ENCODE data around the gene HSD3B2. TPM values are rescaled to one million over a fixed set of nuclear protein-coding genes. Genes with fewer than 3 reads are reported as not detected.

Gene HSD3B2
- total RNA-seq, 1 experiment from 2014 or later: not detected

DNA sequence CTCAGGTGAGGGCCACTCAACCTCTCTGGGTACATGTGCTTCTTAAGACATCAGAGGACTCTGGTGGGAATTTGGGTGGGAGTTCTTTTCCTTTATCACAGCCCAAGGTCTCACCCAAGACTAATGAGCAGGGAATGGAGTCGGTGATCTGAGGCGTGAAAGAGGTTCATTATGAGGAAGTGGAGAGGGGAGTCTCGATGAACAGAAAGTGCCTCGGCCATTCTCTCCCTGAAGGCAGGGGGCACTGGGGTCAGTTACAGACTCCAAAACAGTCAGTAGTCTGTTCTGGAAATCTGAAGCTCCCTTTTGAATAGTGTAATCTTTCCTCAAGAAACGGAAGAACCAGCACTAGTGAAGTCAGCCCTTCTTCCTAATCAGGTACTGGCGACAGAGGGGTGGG lies 36.2 kb downstream of the HSD3B2 start:
- DNase-seq (ENCODE audit: extremely low read depth, low read depth): no peak

- DNase-seq (ENCODE audit: extremely low read depth, low read depth): no peak
Observed at GRCh38 chr1:119452091-119452490, 37.1 kb downstream of the HSD3B2 start.

DNA sequence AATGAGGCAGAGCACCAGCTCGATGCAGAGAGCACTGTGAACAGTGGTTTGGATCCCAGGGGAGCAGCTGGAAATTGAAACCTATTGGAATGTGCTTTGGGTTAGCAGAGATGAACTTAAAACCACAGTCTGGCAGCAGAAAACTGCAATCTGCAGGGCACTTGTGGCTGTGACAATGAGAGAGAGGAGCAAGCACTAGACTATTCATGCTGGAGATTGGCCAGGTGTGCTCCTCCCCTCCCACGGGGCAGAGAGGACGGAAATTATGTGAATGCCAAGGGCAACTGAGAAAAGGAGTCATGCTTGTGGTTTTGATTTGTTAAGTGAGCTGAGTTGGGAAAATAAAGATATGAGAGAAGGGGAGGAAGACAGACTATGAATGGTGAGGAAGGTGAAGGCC lies 38.1 kb downstream of the HSD3B2 start:
- no peak for DNase-seq (ENCODE audit: extremely low read depth, low read depth)

DNA sequence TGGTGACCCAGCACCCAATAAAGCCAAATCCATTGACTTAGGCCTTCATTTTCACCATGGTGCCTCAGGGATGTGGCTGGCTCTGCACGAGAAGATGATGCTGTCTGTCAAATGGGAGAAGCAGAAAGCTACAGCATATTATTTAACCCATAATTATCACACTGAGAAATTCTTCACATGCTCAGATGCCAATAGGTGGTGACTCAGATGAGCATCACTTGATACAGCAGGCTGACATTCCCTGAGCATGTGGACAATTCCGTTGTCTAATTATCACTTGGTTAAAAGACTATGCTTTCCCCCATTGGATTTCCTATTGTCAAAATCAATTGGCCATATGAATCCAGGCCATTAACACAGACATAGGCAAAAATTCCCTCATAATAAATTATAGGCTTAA lies 48.0 kb downstream of the HSD3B2 start:
- DNase-seq (ENCODE audit: extremely low read depth, low read depth): no peak

- DNase-seq (ENCODE audit: extremely low read depth, low read depth): no peak
Observed at GRCh38 chr1:119463569-119463968, 48.6 kb downstream of the HSD3B2 start.

DNA sequence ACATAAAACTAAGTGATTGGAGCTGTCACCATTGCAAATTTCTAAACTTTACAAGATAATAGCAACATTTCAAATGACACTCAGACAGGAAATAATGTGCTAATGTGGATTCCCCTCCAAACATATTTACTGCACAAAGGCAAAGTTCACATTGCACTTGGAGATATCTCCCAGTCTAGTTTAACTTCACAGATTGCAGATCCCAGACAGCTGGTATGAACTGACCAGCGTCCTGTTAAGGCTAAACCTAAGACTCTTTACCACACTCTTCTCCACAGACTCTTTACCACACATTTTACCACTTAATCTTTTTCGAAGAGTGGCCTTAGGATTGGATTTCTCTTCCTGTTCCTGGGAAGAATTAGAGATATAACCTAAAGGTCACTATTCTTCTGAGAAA lies 51.5 kb downstream of the HSD3B2 start:
- DNase-seq (ENCODE audit: extremely low read depth, low read depth): no peak

DNA sequence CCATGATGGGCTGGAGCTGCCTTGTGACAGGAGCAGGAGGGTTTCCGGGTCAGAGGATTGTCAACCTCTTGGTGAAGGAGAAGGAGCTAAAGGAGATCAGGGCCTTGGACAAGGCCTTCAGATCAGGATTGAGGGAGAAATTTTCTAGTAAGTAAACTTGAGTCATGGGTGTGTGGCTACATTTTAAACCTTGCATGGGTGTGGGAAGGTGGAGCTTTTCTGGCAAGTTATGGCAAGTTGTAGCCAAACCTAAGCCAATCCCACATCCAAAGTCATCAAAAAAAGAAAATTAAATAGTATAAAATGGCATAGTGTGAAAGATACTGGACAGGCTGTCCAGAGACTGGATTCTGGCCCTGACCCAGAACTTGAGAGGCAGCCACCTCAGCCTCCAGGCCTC lies 52.3 kb downstream of the HSD3B2 start:
- DNase-seq (ENCODE audit: extremely low read depth, low read depth): no peak

GRCh38 chr1:119467857-119468668 lies 53.1 kb downstream of the HSD3B2 start:
- DNase-seq (ENCODE audit: extremely low read depth, low read depth): no peak

DNA sequence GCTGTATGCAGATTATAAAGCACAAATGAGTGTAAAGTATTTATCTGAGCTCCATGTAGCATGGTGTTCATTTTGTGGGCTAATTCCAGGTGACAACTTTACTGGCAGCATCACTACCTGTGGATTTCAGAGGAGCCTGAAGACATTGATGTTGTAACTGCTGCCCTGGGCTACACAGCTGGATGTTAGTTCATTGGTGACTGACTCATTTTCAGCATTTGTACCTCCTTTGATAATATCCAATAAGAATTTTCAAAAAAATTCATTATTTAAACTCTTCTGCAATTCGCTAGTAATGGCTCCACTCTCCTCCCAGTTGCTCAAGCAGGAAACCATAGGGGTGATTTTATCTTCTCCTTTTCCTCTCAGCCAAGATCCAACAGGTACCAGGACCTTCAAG lies 54.8 kb downstream of the HSD3B2 start:
- no peak for DNase-seq (ENCODE audit: extremely low read depth, low read depth)

- DNase-seq (ENCODE audit: extremely low read depth, low read depth): no peak
Observed at GRCh38 chr1:119470377-119470776, 55.4 kb downstream of the HSD3B2 start.

GRCh38 chr1:119470958-119471357 lies 56.0 kb downstream of the HSD3B2 start:
- DNase-seq (ENCODE audit: extremely low read depth, low read depth): no peak

DNA sequence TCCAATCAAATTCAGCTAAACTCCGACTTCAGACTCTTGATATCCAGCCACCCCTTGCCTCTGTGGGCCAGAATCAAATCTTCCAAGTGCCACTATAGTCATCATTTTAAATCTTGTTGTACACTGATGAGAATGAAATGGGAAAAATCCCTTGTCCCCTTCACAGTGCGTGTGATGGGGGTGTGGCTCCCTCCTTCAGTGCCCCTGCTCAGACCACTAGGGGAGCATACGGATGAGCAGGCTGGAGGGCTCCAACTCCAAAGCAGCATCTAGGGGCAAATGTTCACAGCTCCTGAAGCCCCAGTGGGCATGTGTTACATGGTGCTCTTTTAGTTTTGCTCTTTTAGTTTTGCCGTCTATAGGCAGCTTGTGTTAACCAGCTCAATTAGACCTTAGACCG lies 56.6 kb downstream of the HSD3B2 start:
- no peak for DNase-seq (ENCODE audit: extremely low read depth, low read depth)

DNA sequence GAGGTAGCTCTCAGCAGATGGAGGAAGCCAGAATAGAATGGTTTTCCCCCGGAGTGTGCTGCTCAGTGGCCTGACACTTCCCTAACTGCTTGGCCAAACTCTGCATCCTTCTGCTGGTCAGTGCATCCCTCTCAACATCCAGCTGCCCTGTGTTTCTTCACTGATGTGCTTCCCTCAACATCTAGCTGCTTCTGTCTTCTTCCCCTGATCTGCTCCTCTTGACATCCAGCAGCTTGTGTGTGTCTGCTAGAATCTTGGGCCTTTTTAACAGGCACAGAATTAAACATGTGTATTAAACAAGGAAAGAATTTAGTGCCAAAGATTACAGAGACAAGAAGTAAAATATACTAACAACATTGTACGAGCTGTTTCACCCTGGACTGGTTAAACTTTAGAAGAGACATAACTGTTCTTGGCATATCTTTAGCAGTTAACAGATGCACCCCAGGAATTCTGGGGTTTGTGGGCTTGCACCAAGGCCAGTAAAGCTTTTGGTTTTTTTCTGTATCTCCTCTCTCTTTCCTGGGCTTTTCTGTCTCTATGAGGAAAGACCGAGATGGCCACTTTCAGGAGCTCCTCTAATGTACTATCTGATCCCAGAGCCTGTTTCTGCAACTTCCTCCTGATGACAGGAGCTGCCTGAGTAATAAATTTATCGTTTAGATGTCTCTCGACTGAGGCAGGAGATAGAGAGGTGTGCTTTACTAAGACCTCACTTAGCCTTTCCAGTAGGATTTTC lies 57.3 kb downstream of the HSD3B2 start:
- DNase-seq (ENCODE audit: extremely low read depth, low read depth): no peak

Other genes with a start within 250 kb of the HSD3B2 start
- gene HAO2, start 46.4 kb upstream of the HSD3B2 start, total RNA-seq (2014; rRNA removed; shearing (Covaris generic)): not detected in 2 replicates
- not detected in 2 replicates for gene HSD3B1, start 92.1 kb downstream of the HSD3B2 start, total RNA-seq (2014; rRNA removed; shearing (Covaris generic))
- gene ZNF697, start 233.1 kb downstream of the HSD3B2 start, total RNA-seq (2014; rRNA removed; shearing (Covaris generic)): 1.8 and 3.2 TPM in 2 replicates

Data from NCI-H460 (cell line).